Right atrium auricular region (tissue), 2 donors: Measurements from ENCODE around the gene PDE4B. TPM values are rescaled to one million over a fixed set of nuclear protein-coding genes. Genes with fewer than 3 reads are reported as not detected.

Experiments
- DNase-seq: peaks from one replicate; pipeline ENCODE4 v3.0.0-alpha.2; 2019; ENCODE audit warnings: low spot score
- H3K27ac ChIP-seq, 2 donors: fragments of 200-600 bp; sonication (generic); 1 replicate in 1 of 2; 2 replicates in 1 of 2; pipeline ENCODE4 v1.5.1; 2016 to 2019
- H3K27me3 ChIP-seq, 2 donors: fragments of 200-600 bp; sonication (generic); one replicate each; pipeline versions ENCODE4 v1.5.1 to v1.6.0; 2017 to 2019
- H3K36me3 ChIP-seq: fragments of 200-600 bp; sonication (generic); one replicate; pipeline ENCODE4 v1.5.1; 2016
- H3K4me1 ChIP-seq, 2 donors: fragments of 200-600 bp; sonication (generic); one replicate each; pipeline versions ENCODE4 v1.5.1 to v1.6.0; 2017 to 2019
- H3K4me3 ChIP-seq, 2 donors: fragments of 200-600 bp; sonication (generic); 1 replicate in 1 of 2; 2 replicates in 1 of 2; pipeline ENCODE4 v1.5.1; 2017 to 2019; ENCODE audit warnings: mild to moderate bottlenecking in 1 of 2, moderate library complexity in 1 of 2
- H3K9me3 ChIP-seq, 2 donors: fragments of 200-600 bp; sonication (generic); one replicate each; pipeline ENCODE4 v1.5.1; 2019
- total RNA-seq, 2 donors: library from RNA; depleted of rRNA; stranded (reverse); fragments of >200 nt; gene quantifications; one replicate each; pipeline ENCODE4 v1.1.0, GENCODE V29; 2016
- TF ChIP-seq, protein P1 (sequence below), 2 donors: fragments of 200-600 bp; sonication (generic); IDR thresholded peaks; one replicate each; pipeline ENCODE4 v1.5.1; 2019; ENCODE audit warnings: antibody characterized with exemption in 2 of 2

Gene PDE4B
- total RNA-seq, 2 donors from 2014 or later, result 16.0 to 27.7 TPM

DNA sequence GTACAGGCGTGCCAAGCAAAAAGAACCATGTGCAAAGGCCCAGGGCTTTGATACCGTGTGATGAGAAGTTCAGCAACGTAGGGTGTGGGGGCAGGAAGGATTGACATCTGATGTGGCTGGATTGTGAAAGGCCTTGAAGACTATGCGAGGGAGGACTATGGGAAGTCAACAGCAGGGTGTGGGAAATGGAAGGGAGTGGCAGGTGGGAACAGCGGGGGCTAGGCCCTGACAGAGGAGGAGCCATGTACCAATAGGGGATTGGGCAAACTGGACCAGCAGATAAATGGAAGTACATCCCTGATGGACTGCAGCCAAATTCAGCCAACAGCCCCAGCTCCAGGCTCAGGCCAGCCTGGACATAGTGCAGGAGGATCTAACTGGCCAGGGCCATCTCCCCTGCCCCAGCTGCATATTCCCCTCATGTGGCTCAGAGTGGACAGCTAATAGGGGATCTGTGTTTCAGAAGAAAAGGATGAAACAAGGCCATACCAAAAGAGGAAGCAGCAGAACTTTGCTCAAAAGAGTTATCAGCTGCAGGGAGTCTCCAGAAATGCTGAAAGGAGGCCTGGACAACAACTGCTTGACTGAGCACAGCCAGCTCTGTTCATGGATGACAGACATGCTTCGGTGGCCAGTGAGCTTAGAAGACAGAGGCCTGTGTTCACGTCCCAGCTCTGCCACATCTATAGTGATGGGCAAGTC is 601.0 kb downstream of the PDE4B start:
- peaks cover 0 to 12% of the 10 kb centered on the region in 2 donors for H3K4me1 ChIP-seq
- TF ChIP-seq, protein P1, sequence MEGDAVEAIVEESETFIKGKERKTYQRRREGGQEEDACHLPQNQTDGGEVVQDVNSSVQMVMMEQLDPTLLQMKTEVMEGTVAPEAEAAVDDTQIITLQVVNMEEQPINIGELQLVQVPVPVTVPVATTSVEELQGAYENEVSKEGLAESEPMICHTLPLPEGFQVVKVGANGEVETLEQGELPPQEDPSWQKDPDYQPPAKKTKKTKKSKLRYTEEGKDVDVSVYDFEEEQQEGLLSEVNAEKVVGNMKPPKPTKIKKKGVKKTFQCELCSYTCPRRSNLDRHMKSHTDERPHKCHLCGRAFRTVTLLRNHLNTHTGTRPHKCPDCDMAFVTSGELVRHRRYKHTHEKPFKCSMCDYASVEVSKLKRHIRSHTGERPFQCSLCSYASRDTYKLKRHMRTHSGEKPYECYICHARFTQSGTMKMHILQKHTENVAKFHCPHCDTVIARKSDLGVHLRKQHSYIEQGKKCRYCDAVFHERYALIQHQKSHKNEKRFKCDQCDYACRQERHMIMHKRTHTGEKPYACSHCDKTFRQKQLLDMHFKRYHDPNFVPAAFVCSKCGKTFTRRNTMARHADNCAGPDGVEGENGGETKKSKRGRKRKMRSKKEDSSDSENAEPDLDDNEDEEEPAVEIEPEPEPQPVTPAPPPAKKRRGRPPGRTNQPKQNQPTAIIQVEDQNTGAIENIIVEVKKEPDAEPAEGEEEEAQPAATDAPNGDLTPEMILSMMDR (IDR thresholded peaks at IDR 0.05), result no peak
- H3K36me3 ChIP-seq, result no peaks in the 10 kb centered on the region
- no peaks in the 10 kb centered on the region for H3K9me3 ChIP-seq
- H3K27ac ChIP-seq, result no peak overlapping the region
- no peak for DNase-seq
- H3K4me3 ChIP-seq, result no peak overlapping the region
- no peaks in the 10 kb centered on the region for H3K27me3 ChIP-seq

DNA sequence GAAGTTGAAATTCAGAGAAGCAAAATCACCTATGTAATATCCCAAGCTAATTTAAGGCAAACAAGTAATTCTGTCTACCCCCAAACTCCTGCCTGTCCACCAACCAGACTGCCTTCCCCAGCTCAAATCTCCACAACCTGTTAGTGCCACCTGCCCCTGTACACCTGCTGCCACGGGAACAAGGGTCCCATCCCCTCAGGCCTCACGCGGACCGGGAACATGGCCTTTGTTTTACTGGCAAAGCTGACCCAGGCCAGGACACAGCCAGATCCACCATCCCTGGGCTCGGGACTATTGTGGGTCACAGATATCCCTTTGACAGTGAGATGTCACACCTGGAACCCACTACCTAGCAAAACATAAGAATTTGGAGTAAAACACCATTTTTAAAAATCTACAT is 601.9 kb downstream of the PDE4B start:
- Histone ChIP-seq H3K4me3 (no peak overlapping the region), H3K4me1 (peaks cover 0 to 12% of the 10 kb centered on the region in 2 donors), H3K27ac (no peak overlapping the region), H3K27me3 (no peaks in the 10 kb centered on the region), H3K9me3 (no peaks in the 10 kb centered on the region), H3K36me3 (no peaks in the 10 kb centered on the region)
- DNase-seq, result no peak
- TF ChIP-seq, protein P1 (IDR thresholded peaks at IDR 0.05), result no peak

DNA sequence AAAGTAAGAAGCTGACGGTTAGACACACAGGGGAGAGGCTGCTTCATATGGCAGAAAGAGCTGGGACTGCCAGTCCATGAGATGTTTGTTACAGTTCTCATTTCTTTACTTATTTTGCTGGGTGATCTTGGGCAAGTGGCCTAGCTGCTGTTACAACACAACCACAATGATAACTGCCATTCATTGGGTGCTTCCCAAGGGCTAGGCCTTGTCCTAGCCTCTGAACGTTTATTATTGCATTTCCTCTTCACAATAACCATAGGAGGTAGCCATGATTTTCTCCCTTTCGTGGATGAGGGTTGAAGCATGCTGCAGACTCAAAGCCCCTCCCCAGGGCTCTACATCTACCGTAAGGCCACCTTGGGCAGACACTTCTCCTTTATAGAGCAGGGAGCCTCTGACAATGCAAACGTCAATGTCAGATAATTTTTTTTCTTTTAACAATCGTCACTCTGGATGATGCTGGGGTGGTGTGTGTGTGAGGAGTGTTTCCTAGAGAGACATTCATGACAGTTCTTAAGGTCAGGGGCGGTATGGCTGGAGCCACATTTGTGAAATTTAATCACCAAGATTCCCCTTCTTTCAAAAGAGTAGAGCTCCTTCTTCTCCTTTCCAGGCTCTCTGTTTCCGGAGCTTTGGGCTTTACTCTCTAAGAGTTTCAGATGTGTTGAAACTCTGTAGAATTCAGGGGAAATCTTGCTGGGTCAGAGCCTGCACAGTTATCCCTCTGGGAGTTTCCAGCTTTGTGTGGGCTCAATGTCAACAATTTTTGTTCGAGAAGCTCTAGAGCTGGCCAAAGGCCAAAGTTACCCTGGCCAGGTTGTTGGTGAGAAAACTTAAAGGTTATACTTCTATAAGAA is 602.7 kb downstream of the PDE4B start:
- H3K27me3 ChIP-seq, result no peaks in the 10 kb centered on the region
- TF ChIP-seq, protein P1 (IDR thresholded peaks at IDR 0.05), result no peak
- peaks cover 0 to 12% of the 10 kb centered on the region in 2 donors for H3K4me1 ChIP-seq
- DNase-seq, result no peak
- H3K9me3 ChIP-seq, result no peaks in the 10 kb centered on the region
- no peaks in the 10 kb centered on the region for H3K36me3 ChIP-seq
- no peak overlapping the region for H3K27ac ChIP-seq
- no peak overlapping the region for H3K4me3 ChIP-seq

DNA sequence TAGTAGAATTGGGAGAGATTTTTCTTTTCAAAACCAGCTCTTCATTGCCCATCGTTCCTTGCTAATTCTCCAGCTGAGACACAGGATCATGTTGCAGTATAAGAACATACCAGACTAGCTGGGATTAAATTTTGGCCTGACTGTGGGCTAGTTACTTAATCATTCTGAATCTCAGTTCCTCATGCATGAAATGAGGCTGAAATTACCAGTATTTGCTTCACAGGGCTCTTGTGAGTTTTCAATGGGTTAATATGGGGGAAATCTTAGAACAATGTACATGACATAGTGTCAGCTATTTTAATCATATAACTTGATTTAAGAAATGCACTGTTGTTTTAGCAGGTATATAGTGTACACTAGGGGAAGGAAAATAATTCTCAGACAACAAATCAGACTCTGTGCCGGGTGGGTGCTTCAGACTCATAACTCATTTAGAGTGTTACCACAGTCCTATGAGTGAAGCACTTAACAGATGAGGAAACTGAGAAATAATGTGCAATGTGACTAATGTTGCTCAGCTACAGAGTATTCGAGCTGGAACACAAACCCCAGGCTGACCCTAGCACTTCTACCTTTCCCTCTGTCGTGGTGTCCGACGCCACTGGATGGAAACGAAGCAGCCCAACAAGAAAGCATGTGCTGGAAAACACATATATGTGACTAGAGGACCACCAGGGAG is 603.7 kb downstream of the PDE4B start:
- H3K27me3 ChIP-seq, result no peaks in the 10 kb centered on the region
- no peak overlapping the region for H3K27ac ChIP-seq
- DNase-seq, result no peak

DNA sequence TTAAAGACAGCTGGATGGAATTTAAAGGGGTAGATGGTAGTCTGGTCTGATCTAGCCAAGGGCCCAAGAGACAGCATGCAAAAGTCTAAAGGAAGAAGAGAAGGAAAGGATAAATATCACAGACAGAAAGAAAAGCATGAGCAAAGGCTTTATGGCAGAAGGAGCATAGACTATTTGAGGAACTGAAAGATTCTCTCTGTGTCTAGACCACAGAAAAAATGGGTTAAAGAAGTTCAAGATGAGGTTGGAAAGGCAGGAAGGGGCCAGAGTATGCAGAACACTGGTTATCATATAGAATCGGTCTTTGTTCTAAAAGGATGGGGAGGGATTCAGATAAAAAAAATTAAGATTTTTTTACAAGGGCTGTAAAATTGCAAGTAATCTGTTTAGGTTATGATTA is 604.5 kb downstream of the PDE4B start:
- Histone ChIP-seq H3K4me3 (no peak overlapping the region), H3K36me3 (no peaks in the 10 kb centered on the region), H3K4me1 (peaks cover 0 to 20% of the 10 kb centered on the region in 2 donors), H3K27me3 (no peaks in the 10 kb centered on the region), H3K9me3 (no peaks in the 10 kb centered on the region), H3K27ac (no peak overlapping the region)
- no peak for DNase-seq
- TF ChIP-seq, protein P1 (IDR thresholded peaks at IDR 0.05), result no peak

More for the DNA sequence above, 603.7 kb downstream of the PDE4B start:
- H3K9me3 ChIP-seq, result no peaks in the 10 kb centered on the region
- peaks cover 0 to 12% of the 10 kb centered on the region in 2 donors for H3K4me1 ChIP-seq
- H3K4me3 ChIP-seq, result no peak overlapping the region
- no peaks in the 10 kb centered on the region for H3K36me3 ChIP-seq
- TF ChIP-seq, protein P1 (IDR thresholded peaks at IDR 0.05), result no peak
